Motor neuron (in vitro differentiated cells): Measurements from ENCODE around the gene EDN3. TPM values are rescaled to one million over a fixed set of nuclear protein-coding genes. Genes with fewer than 3 reads are reported as not detected.

Experiments
- ATAC-seq, 8 experiments: fragments of 200-7000 bp; cut with Tn5 transposase; replicated peaks in 6 of 8; 2 replicates each; pipeline ENCODE4 v1.8.0; 2021; ENCODE audit warnings: mild to moderate bottlenecking in 8 of 8, moderate library complexity in 8 of 8
- H3K27ac ChIP-seq, 2 donors: fragments of 250-450 bp; sonication (Bioruptor Pico); 2 replicates each; pipeline ENCODE4 v1.9.0; 2021; ENCODE audit warnings: antibody characterized with exemption in 2 of 2, mild to moderate bottlenecking in 2 of 2, moderate library complexity in 1 of 2
- H3K4me1 ChIP-seq, 2 donors: fragments of 250-450 bp; sonication (Bioruptor Pico); replicated peaks in 1 of 2; 2 replicates each; pipeline ENCODE4 v1.6.1; 2021; ENCODE audit warnings: antibody characterized with exemption in 2 of 2, mild to moderate bottlenecking in 2 of 2, moderate library complexity in 1 of 2
- H3K4me3 ChIP-seq, 5 donors: fragments of 250-450 bp; sonication (Bioruptor Pico); 2 replicates each; pipeline ENCODE4 v1.9.0; 2021; ENCODE audit warnings: antibody characterized with exemption in 5 of 5, mild to moderate bottlenecking in 5 of 5, moderate library complexity in 4 of 5
- WGBS, 10 experiments: fragments of 450-650 bp; shearing (Covaris generic); methylation state at CpG; one replicate each; pipeline ENCODE4 v1.0.0; 2022; 5-methylcytosine and 5-hydroxymethylcytosine counted together
- in situ Hi-C, 9 experiments: fragments of 400-800 bp; cut with MboI; loops; one replicate each; pipeline ENCODE4 v1.15.0; 2021; ENCODE audit warnings: low sequenced_read_pairs in 9 of 9, low pct_unique_long_range_greater_than_20kb in 2 of 9; ENCODE audit not compliant: unreplicated experiment in 9 of 9
- total RNA-seq, 8 experiments: library from RNA; unstranded; fragments of 300-600 nt; gene quantifications; 2 replicates each; pipeline versions ENCODE4 v1.2.3 to v1.2.4, GENCODE V29; 2022

EDN3 gene
- total RNA-seq, 8 experiments from 2014 or later: 0.05 to 7.3 (median 0.13) TPM; not detected in 1

DNA sequence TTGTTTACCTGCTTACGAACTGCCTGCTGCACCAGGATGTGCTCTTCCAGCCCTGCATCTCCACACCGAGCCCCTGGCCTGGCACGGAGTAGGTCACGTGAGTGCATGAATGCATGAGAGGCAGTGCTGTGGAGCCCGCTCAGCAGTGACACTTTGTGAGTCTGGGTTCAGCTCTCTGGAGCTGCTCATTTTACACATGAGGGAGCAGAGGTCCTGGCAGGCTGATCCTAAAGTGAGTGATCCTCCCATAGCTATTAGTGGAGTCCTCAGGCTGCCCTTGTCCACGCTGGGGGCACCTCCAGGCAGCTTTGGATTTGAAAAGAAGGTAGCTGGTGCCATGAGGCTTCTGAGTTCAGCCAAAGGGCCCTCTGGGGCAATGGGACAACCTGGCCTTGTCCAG, 64.2 kb downstream of the EDN3 start:
- H3K4me3 ChIP-seq: no peak overlapping the region
- in situ Hi-C loops: no loop called here
- H3K4me1 ChIP-seq: peaks cover 66 to 68% of the 10 kb centered on the region in 2 donors
- peak overlapping the region in 1 of 2 donors; percentile 18 for H3K27ac ChIP-seq
- ATAC-seq: no peak
- 0 to 87% (median 51%) methylated on average over 1 to 4 of the region's 6 CpGs; no CpG with 5 or more reads in 5 of the 10 experiments for WGBS, 10 experiments

DNA sequence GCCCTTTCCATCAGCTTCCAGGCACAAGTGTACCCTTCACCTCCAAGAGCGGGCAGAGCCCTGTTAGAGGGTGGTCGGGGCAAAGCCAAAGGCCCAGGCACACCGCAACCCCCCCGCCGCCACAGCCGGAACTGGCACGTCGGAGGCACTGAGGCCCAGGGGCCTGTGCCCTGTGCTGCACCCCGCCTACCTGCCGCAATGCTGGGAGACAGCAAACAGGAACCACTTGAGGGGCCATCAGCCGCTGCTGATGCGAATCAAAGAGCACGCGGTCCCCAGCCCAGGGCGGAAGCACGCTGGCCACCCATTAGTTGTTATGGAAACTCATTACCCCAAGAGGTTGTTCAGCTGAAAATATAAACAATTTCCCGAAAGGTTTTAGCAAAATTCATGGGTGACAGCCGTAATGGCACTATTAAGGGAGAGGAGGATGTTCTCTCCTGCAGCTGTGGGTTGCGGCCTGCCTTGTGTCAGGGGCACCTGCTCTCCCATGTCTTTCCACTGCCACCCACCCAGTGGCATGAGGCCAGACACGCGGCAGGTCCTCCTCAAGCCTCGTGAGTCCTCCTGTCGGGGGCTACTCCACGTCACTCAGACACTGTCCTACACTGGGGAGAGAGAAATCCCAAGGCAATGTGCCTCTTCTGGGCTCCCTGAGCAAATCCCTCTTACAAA, 65.3 kb downstream of the EDN3 start:
- peaks cover 59% of the 10 kb centered on the region in 2 donors for H3K4me1 ChIP-seq
- no peak overlapping the region for H3K4me3 ChIP-seq
- WGBS, 10 experiments: 49 to 100% (median 90%) methylated on average over 1 to 10 of the region's 24 CpGs; no CpG with 5 or more reads in 2 of the 10 experiments
- H3K27ac ChIP-seq: no peak overlapping the region
- ATAC-seq: peak in 1 of 8 experiments; percentile 48
- in situ Hi-C loops: no loop called here

DNA sequence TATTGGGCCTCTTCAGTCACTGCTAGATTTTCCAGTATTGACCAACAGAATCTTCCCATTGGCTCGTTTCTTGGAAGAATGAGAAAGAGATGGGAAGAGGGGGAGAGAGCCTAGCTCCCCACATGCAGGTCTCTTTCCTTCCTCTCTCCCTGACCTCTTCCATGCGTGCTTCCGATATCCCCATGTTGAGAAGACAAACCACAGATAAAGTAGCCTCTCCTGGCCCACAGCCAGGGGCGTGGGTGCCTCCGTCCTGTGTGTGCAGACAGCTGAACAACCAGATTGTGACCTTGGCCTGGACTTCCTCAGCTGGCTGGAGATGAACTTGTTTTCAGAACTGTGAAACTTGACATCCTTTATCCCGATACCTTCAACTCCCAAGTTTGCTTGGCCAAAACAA, 71.0 kb downstream of the EDN3 start:
- Histone ChIP-seq H3K4me1 (peaks cover 26% of the 10 kb centered on the region in 2 donors), H3K27ac (no peak overlapping the region), H3K4me3 (no peak overlapping the region)
- no peak for ATAC-seq
- WGBS, 10 experiments: 0 to 100% (median 64%) methylated on average over 2 to 3 of the region's 6 CpGs; no CpG with 5 or more reads in 5 of the 10 experiments
- in situ Hi-C loops: no loop called here

DNA sequence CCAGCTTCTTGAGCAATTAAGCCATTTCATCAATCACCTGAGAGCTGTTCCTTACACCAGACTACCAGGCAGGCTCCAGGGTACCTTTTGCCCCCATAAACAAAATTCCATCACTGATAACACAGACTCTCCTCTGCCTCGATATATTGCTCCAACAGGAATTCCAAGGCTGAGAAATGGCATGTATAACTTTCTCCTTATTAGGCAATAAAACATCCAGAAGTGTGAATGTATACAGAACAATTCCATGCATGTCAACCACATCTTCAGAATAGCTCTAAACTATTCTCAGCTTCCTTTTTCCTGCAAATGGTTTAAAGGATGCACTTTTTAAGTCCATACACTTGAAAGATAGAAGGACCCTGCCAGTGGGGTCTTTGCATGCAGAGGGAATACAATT, 73.8 kb downstream of the EDN3 start:
- WGBS, 10 experiments: 0 to 100% (median 40%) methylated on average over 1 of the region's 1 CpG; no CpG with 5 or more reads in 5 of the 10 experiments
- ATAC-seq: no peak
- in situ Hi-C loops: no loop called here
- Histone ChIP-seq H3K4me3 (no peak overlapping the region), H3K27ac (no peak overlapping the region), H3K4me1 (peaks cover 21 to 22% of the 10 kb centered on the region in 2 donors)

DNA sequence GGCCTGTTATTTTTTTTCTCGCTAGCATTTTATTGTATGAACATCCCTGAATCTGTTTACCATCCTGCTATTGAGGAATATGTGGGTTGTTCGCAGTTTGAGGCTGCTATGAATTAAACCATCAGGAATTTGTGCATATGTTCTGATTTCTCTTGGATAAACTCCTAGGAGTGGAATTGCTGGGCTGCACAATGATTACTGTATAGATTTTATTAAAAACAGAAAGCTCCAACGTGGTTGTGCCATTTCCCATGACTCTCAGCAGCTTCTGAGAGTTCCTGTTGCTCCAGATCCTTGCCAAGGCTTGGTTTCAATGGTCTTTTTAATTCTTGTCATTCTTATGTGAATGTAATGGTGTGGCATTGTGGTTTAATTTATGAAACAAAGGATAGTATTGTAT, 75.1 kb downstream of the EDN3 start:
- ATAC-seq: no peak
- in situ Hi-C loops: no loop called here
- Histone ChIP-seq H3K27ac (no peak overlapping the region), H3K4me3 (no peak overlapping the region), H3K4me1 (peaks cover 21 to 22% of the 10 kb centered on the region in 2 donors)
- WGBS, 10 experiments: 0 to 100% (median 75%) methylated on average over 1 to 3 of the region's 3 CpGs; no CpG with 5 or more reads in 2 of the 10 experiments

Other genes starting within 250 kb of the EDN3 start
- gene ZNF831, start 136.8 kb upstream of the EDN3 start, total RNA-seq: under 1 TPM; 0.09 to 0.66 (median 0.12) TPM